OCI-LY7 (cell line): ENCODE data around the gene SDCCAG8. TPM values are rescaled to one million over a fixed set of nuclear protein-coding genes. Genes with fewer than 3 reads are reported as not detected.

Source experiments
- BruUV-seq: library from RNA; stranded (reverse); fragments of 400-500 nt; replicated peaks from 2 replicates; lab custom pipeline; 2021; lab: Mats Ljungman, UMichigan
- CTCF ChIA-PET: fragments of 300-600 bp; sonication (Branson Sonifier 250); formaldehyde crosslinking; loops from one replicate; lab custom pipeline; 2022; ENCODE audit warnings: antibody characterized with exemption; ENCODE audit not compliant: unreplicated experiment; lab: Charles Lee
- POLR2A ChIA-PET: fragments of 300-600 bp; sonication (Branson Sonifier 250); formaldehyde crosslinking; loops from one replicate; lab custom pipeline; 2022; ENCODE audit warnings: antibody characterized with exemption; lab: Charles Lee
- DNase-seq: peaks from one replicate; pipeline ENCODE4 v3.0.0-alpha.2; 2015; ENCODE audit warnings: low spot score
- H2AFZ ChIP-seq: fragments of 200-600 bp; sonication (generic), shearing (Covaris generic); 2 replicates; pipeline ENCODE4 v1.6.1; 2014; ENCODE audit warnings: mild to moderate bottlenecking, antibody characterized with exemption, low read length, moderate library complexity
- H3K27ac ChIP-seq: fragments of 200-600 bp; sonication (generic); 2 replicates; pipeline ENCODE4 v1.5.1; 2014; ENCODE audit warnings: mixed run types, low read depth, mild to moderate bottlenecking, moderate library complexity, low read length, inconsistent platforms; ENCODE audit not compliant: poor library complexity, severe bottlenecking
- H3K36me3 ChIP-seq: fragments of 200-600 bp; sonication (generic); 2 replicates; pipeline ENCODE4 v1.6.1; 2014; ENCODE audit warnings: mild to moderate bottlenecking, antibody characterized with exemption, low read length, moderate library complexity, mixed read lengths; ENCODE audit not compliant: insufficient read depth
- H3K4me1 ChIP-seq: fragments of 200-600 bp; sonication (generic); 2 replicates; pipeline ENCODE4 v1.5.1; 2014; ENCODE audit warnings: mild to moderate bottlenecking, low read length; ENCODE audit not compliant: insufficient read depth, poor library complexity, severe bottlenecking
- H3K4me2 ChIP-seq: fragments of 200-600 bp; sonication (generic); 2 replicates; pipeline ENCODE4 v1.6.1; 2014; ENCODE audit warnings: mild to moderate bottlenecking, low read length
- H3K4me3 ChIP-seq: fragments of 200-600 bp; sonication (generic); 2 replicates; pipeline ENCODE4 v1.5.1; 2014; ENCODE audit warnings: mild to moderate bottlenecking, low read depth, low read length; ENCODE audit not compliant: poor library complexity, severe bottlenecking
- H3K79me2 ChIP-seq: fragments of 200-600 bp; sonication (generic); 2 replicates; pipeline ENCODE4 v1.6.1; 2016; ENCODE audit warnings: low read depth, mild to moderate bottlenecking, low read length, moderate library complexity, mixed read lengths; ENCODE audit not compliant: insufficient read depth
- H3K9me2 ChIP-seq: fragments of 200-600 bp; sonication (generic); 2 replicates; pipeline ENCODE4 v1.6.1; 2016; ENCODE audit warnings: mild to moderate bottlenecking, low read length, mixed read lengths; ENCODE audit not compliant: insufficient read depth
- H3K9me3 ChIP-seq: fragments of 200-600 bp; sonication (generic); 2 replicates; pipeline ENCODE4 v1.6.1; 2014; ENCODE audit warnings: mild to moderate bottlenecking, mixed run types, low read length, mixed read lengths
- H4K20me1 ChIP-seq: fragments of 200-600 bp; sonication (generic); 2 replicates; pipeline ENCODE4 v1.6.1; 2014; ENCODE audit warnings: mild to moderate bottlenecking, antibody characterized with exemption, low read length, moderate library complexity, mixed read lengths; ENCODE audit not compliant: insufficient read depth
- EZH2phosphoT487 ChIP-seq: fragments of 200-600 bp; sonication (generic); IDR thresholded peaks from 2 replicates; pipeline ENCODE4 v1.6.1; 2018; ENCODE audit warnings: low read depth, borderline replicate concordance, mild to moderate bottlenecking, mixed run types, antibody characterized with exemption, low read length, moderate library complexity, mixed read lengths
- intact Hi-C: fragments of 100-400 bp; cut with micrococcal nuclease; formaldehyde crosslinking; loops from one replicate; pipeline ENCODE4 v1.10.0; 2022; ENCODE audit not compliant: unreplicated experiment
- total RNA-seq, 2 experiments: library from RNA; depleted of rRNA in 1 of 2; stranded (reverse); fragments of >200 nt in 1 of 2; shearing (Covaris generic) in 1 of 2; gene quantifications; 2 replicates each; pipeline ENCODE4 v1.2.3, GENCODE V29; 2014 to 2022
- TF ChIP-seq, protein P1 (sequence below): fragments of 200-600 bp; sonication (generic); conservative IDR thresholded peaks from 2 replicates; pipeline ENCODE4 v1.5.1; 2014; ENCODE audit warnings: mild to moderate bottlenecking, antibody characterized with exemption, low read length, moderate library complexity, mixed read lengths

The SDCCAG8 gene
- total RNA-seq, 2 experiments from 2014 or later = 18.1 to 28.7 TPM

GRCh38 chr1:243288062-243288461 is 32.2 kb downstream of the SDCCAG8 start:
- TF ChIP-seq, protein P1, sequence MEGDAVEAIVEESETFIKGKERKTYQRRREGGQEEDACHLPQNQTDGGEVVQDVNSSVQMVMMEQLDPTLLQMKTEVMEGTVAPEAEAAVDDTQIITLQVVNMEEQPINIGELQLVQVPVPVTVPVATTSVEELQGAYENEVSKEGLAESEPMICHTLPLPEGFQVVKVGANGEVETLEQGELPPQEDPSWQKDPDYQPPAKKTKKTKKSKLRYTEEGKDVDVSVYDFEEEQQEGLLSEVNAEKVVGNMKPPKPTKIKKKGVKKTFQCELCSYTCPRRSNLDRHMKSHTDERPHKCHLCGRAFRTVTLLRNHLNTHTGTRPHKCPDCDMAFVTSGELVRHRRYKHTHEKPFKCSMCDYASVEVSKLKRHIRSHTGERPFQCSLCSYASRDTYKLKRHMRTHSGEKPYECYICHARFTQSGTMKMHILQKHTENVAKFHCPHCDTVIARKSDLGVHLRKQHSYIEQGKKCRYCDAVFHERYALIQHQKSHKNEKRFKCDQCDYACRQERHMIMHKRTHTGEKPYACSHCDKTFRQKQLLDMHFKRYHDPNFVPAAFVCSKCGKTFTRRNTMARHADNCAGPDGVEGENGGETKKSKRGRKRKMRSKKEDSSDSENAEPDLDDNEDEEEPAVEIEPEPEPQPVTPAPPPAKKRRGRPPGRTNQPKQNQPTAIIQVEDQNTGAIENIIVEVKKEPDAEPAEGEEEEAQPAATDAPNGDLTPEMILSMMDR = no peak
- no peak for TF ChIP-seq EZH2phosphoT487
- POLR2A ChIA-PET = no interaction called here

GRCh38 chr1:243291292-243291691 is 35.5 kb downstream of the SDCCAG8 start:
- H3K4me1 ChIP-seq = peaks cover 16% of the 10 kb centered on the region
- no peak overlapping the region for H3K4me3 ChIP-seq
- H3K27ac ChIP-seq = no peak overlapping the region
- H4K20me1 ChIP-seq = no peaks in the 10 kb centered on the region
- H3K4me2 ChIP-seq = no peak overlapping the region
- H3K9me3 ChIP-seq = peaks cover 4% of the 10 kb centered on the region; the same call in 1 of the 2 replicates
- peaks cover 30% of the 10 kb centered on the region for H3K36me3 ChIP-seq
- H3K9me2 ChIP-seq = no peaks in the 10 kb centered on the region
- no peak for DNase-seq
- TF ChIP-seq EZH2phosphoT487 = no peak
- TF ChIP-seq, protein P1 = no peak
- H3K79me2 ChIP-seq = no peaks in the 10 kb centered on the region
- ChIA-PET POLR2A (no interaction called here), CTCF (no interaction called here)
- no TSS peak for BruUV-seq
- no peak overlapping the region for H2AFZ ChIP-seq
- intact Hi-C loops = no loop called here

More at GRCh38 chr1:243288062-243288461, 32.2 kb downstream of the SDCCAG8 start:
- Histone ChIP-seq H2AFZ (no peak overlapping the region), H3K27ac (no peak overlapping the region), H3K4me3 (no peak overlapping the region), H3K9me3 (no peaks in the 10 kb centered on the region), H3K79me2 (no peaks in the 10 kb centered on the region), H4K20me1 (no peaks in the 10 kb centered on the region), H3K4me2 (no peak overlapping the region), H3K4me1 (peaks cover 16% of the 10 kb centered on the region), H3K9me2 (no peaks in the 10 kb centered on the region), H3K36me3 (peaks cover 29% of the 10 kb centered on the region)
- no TSS peak for BruUV-seq
- CTCF ChIA-PET = no interaction called here
- no peak for DNase-seq
- intact Hi-C loops = no loop called here

- intact Hi-C loops = no loop called here
- no TSS peak for BruUV-seq
- DNase-seq = no peak
- ChIA-PET CTCF (no interaction called here), POLR2A (no interaction called here)
- H3K4me1 ChIP-seq = peaks cover 11% of the 10 kb centered on the region
- no peak overlapping the region for H3K4me3 ChIP-seq
- no peak overlapping the region for H2AFZ ChIP-seq
- no peak overlapping the region for H3K27ac ChIP-seq
- H3K9me3 ChIP-seq = peaks cover 4% of the 10 kb centered on the region; the same call in 1 of the 2 replicates
- peaks cover 22% of the 10 kb centered on the region for H3K36me3 ChIP-seq
- H3K79me2 ChIP-seq = no peaks in the 10 kb centered on the region
- TF ChIP-seq EZH2phosphoT487 = no peak
- TF ChIP-seq, protein P1 = no peak
- no peaks in the 10 kb centered on the region for H3K9me2 ChIP-seq
- no peak overlapping the region for H3K4me2 ChIP-seq
- no peaks in the 10 kb centered on the region for H4K20me1 ChIP-seq
Observed at GRCh38 chr1:243292117-243292516, 36.3 kb downstream of the SDCCAG8 start.
